GM12878 (cell line): ENCODE measurements around the gene NCAPD3. TPM values are rescaled to one million over a fixed set of nuclear protein-coding genes. Genes with fewer than 3 reads are reported as not detected.
A peak's percentile ranks its signal among the peaks of the same experiment; 100 is the strongest.

Experiments
- FOS ChIP-seq: IDR thresholded peaks from 3 replicates; pipeline ENCODE4 v1.6.1; 2011; ENCODE audit warnings: borderline replicate concordance; ENCODE audit not compliant: insufficient read length; ENCODE audit errors: extremely low read depth
- GABPA ChIP-seq: IDR thresholded peaks from 2 replicates; pipeline ENCODE4 v1.6.1; 2014; ENCODE audit warnings: antibody characterized with exemption, low read depth, mild to moderate bottlenecking, inconsistent platforms
- IKZF2 ChIP-seq, 2 experiments: fragments of 450-650 bp; IDR thresholded peaks; 2 replicates each; pipeline ENCODE4 v1.6.1; 2017; ENCODE audit warnings: mild to moderate bottlenecking in 2 of 2, moderate library complexity in 2 of 2
- KAT2A ChIP-seq: conservative IDR thresholded peaks from 2 replicates; pipeline ENCODE4 v1.6.1; 2011; ENCODE audit warnings: low read depth, low read length; ENCODE audit not compliant: control insufficient read depth
- KDM1A ChIP-seq: fragments of 200-600 bp; sonication (generic); IDR thresholded peaks from 2 replicates; pipeline ENCODE4 v1.6.1; 2016; ENCODE audit warnings: borderline replicate concordance
- LARP7 ChIP-seq: fragments of 450-650 bp; IDR thresholded peaks from 2 replicates; pipeline ENCODE4 v1.6.1; 2017; ENCODE audit warnings: mild to moderate bottlenecking
- MEF2A ChIP-seq: IDR thresholded peaks from 2 replicates; pipeline ENCODE4 v1.6.1; 2011; ENCODE audit warnings: low read depth, mild to moderate bottlenecking, low read length, moderate library complexity; ENCODE audit not compliant: insufficient read depth
- MTA2 ChIP-seq: fragments of 450-650 bp; IDR thresholded peaks from 2 replicates; pipeline ENCODE4 v1.6.1; 2016; ENCODE audit warnings: low read depth, mild to moderate bottlenecking, moderate library complexity
- NBN ChIP-seq: fragments of 450-650 bp; IDR thresholded peaks from 2 replicates; pipeline ENCODE4 v1.6.1; 2016
- NFXL1 ChIP-seq: fragments of 450-650 bp; IDR thresholded peaks from 2 replicates; pipeline ENCODE4 v1.6.1; 2017; ENCODE audit warnings: antibody characterized with exemption, mild to moderate bottlenecking, borderline replicate concordance
- NR2C2 ChIP-seq: IDR thresholded peaks from 2 replicates; pipeline ENCODE4 v1.6.1; 2011; ENCODE audit warnings: borderline replicate concordance, low read depth; ENCODE audit not compliant: control insufficient read depth, insufficient read length
- POLR2A ChIP-seq: IDR thresholded peaks from 2 replicates; pipeline ENCODE4 v1.6.1; 2011; ENCODE audit warnings: low read depth, mild to moderate bottlenecking, low read length
- POLR2AphosphoS5 ChIP-seq: IDR thresholded peaks from 2 replicates; pipeline ENCODE4 v1.6.1; 2011; ENCODE audit warnings: mild to moderate bottlenecking, low read length, inconsistent platforms
- RCOR1 ChIP-seq: conservative IDR thresholded peaks from 2 replicates; pipeline ENCODE4 v1.6.1; 2012; ENCODE audit warnings: low read depth, low read length, improper control_type of control experiment
- SMAD1 ChIP-seq: fragments of 450-650 bp; IDR thresholded peaks from 2 replicates; pipeline ENCODE4 v1.6.1; 2018; ENCODE audit warnings: mild to moderate bottlenecking, low read depth; ENCODE audit not compliant: partially characterized antibody
- TCF3 ChIP-seq: IDR thresholded peaks from 2 replicates; pipeline ENCODE4 v1.6.1; 2012; ENCODE audit warnings: low read depth, mild to moderate bottlenecking, low read length, borderline replicate concordance; ENCODE audit not compliant: insufficient read depth
- ZNF207 ChIP-seq: fragments of 450-650 bp; IDR thresholded peaks from 2 replicates; pipeline ENCODE4 v1.6.1; 2014; ENCODE audit warnings: antibody characterized with exemption, mild to moderate bottlenecking, borderline replicate concordance
- ZNF24 ChIP-seq: fragments of 450-650 bp; IDR thresholded peaks from 2 replicates; pipeline ENCODE4 v1.6.1; 2017; ENCODE audit warnings: antibody characterized with exemption, mild to moderate bottlenecking
- ZNF384 ChIP-seq: IDR thresholded peaks from 2 replicates; pipeline ENCODE4 v1.6.1; 2012; ENCODE audit warnings: low read depth, mild to moderate bottlenecking, low read length, improper control_type of control experiment, borderline replicate concordance
- ZNF622 ChIP-seq: fragments of 450-650 bp; IDR thresholded peaks from 2 replicates; pipeline ENCODE4 v1.6.1; 2017; ENCODE audit warnings: mild to moderate bottlenecking, inconsistent platforms
- ZZZ3 ChIP-seq: IDR thresholded peaks from 2 replicates; pipeline ENCODE4 v1.6.1; 2011; ENCODE audit warnings: low read depth; ENCODE audit not compliant: control insufficient read depth, insufficient read length
- polyA plus RNA-seq, 11 experiments: library from polyadenylated mRNA; depleted of rRNA in 4 of 11; unstranded in 6 of 11; stranded (reverse) in 5 of 11; fragments of >200 nt; fragmentation: Nextera tagmentation in 4 of 11; fragmentation: Illumina TruSeq in 1 of 11; extraction: Ambion mirVana in 4 of 11; extraction: Trizol in 1 of 11; gene quantifications; 1 replicate in 1 of 11; 2 replicates in 10 of 11; pipeline versions ENCODE4 v1.2.1 to v1.2.3, GENCODE V29; 2011 to 2016; ENCODE audit warnings: inconsistent platforms in 2 of 11, missing spikeins in 2 of 11, low read depth in 1 of 11
- total RNA-seq, 4 experiments: library from RNA; depleted of rRNA in 3 of 4; stranded (reverse); fragments of >200 nt in 3 of 4; fragmentation: Illumina TruSeq in 1 of 4; extraction: Trizol in 1 of 4; gene quantifications; 2 replicates each; pipeline versions ENCODE4 v1.2.1 to v1.2.3, GENCODE V29; 2013 to 2021
- TF ChIP-seq, protein P1 (sequence below), 3 experiments: IDR thresholded peaks in 2 of 3; conservative IDR thresholded peaks in 1 of 3; 2 replicates each; pipeline ENCODE4 v1.5.1; 2011; ENCODE audit warnings: low read depth in 3 of 3, low read length in 3 of 3, mild to moderate bottlenecking in 3 of 3, control low read depth in 2 of 3, moderate library complexity in 2 of 3, inconsistent platforms in 1 of 3, mixed read lengths in 1 of 3; ENCODE audit not compliant: control insufficient read depth in 2 of 3, insufficient read depth in 1 of 3; ENCODE audit errors: extremely low read depth in 1 of 3
- TF ChIP-seq, protein P2 (sequence below): fragments of 450-650 bp; formaldehyde crosslinking; IDR thresholded peaks from 2 replicates; pipeline ENCODE4 v1.5.0; 2022; ENCODE audit warnings: mild to moderate bottlenecking, missing genetic modification characterization

NCAPD3 gene
- total and polyA plus RNA-seq, 10 of the 15 experiments (the other 5 are each of a cell fraction or from before 2014, with no cell fraction given): 14.9 to 58.2 (median 48.2) TPM

DNA sequence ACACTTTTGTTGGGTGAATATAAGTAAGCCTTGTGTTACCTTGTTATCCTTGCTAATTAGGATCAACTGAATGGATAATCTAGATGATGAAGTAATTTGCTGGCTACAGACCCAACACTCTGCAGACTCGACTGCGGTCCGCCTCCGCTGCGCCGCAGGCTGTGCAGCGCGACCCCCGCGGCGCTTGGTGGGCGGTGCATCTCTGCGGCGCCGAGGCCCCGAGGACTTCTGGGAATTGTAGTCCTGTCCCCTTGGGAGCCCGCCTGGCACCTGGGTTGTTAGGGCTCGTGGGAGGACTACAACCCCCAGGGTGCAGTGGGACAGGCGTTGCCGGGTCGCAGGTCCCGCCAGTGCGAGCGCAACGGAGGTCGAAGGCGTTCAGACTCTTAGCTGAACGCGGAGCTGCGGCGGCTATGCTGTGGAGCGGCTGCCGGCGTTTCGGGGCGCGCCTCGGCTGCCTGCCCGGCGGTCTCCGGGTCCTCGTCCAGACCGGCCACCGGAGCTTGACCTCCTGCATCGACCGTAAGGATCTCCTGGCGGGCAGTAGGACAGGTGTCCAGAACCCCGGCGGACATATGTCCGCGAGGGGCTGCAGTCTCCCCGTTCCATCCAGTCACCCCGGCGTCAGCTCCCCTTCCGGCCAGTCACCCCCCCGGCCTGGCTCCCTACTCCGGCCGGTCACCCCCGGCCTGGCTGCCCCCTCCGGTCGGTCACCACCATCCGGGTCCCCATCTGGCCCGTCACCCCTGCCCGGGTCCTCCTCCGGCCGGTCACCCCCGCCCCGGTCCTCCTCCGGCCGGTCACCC lies 29.6 kb upstream of the NCAPD3 start, which contains the start of the genes ACAD8 and THYN1 (continued):
- TF ChIP-seq ZNF24 (no peak), NR2C2 (no peak), IKZF2 (IDR thresholded peaks at IDR 0.05) (no peak), ZNF622 (no peak), NFXL1 (no peak), SMAD1 (no peak), FOS (no peak), NBN (no peak), RCOR1 (0 out of 2 replicates have a peak, but pooled peaks have one; percentile 62), KDM1A (no peak), MEF2A (no peak), TCF3 (0 out of 2 replicates have a peak, but pooled peaks have one; percentile 13), KAT2A (no peak), LARP7 (peak; percentile 47; the same call in 1 of the 2 replicates), GABPA (no peak), ZNF384 (no peak), ZZZ3 (no peak), POLR2A (peak; percentile 88), POLR2AphosphoS5 (peak; percentile 72), ZNF207 (no peak; the same call in 1 of the 2 replicates), MTA2 (peak; percentile 73)
- TF ChIP-seq, protein P1, sequence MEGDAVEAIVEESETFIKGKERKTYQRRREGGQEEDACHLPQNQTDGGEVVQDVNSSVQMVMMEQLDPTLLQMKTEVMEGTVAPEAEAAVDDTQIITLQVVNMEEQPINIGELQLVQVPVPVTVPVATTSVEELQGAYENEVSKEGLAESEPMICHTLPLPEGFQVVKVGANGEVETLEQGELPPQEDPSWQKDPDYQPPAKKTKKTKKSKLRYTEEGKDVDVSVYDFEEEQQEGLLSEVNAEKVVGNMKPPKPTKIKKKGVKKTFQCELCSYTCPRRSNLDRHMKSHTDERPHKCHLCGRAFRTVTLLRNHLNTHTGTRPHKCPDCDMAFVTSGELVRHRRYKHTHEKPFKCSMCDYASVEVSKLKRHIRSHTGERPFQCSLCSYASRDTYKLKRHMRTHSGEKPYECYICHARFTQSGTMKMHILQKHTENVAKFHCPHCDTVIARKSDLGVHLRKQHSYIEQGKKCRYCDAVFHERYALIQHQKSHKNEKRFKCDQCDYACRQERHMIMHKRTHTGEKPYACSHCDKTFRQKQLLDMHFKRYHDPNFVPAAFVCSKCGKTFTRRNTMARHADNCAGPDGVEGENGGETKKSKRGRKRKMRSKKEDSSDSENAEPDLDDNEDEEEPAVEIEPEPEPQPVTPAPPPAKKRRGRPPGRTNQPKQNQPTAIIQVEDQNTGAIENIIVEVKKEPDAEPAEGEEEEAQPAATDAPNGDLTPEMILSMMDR (IDR thresholded peaks at IDR 0.05 in 2 of 3, conservative IDR thresholded peaks at IDR 0.05 in 1 of 3; ENCODE audit: control insufficient read depth in 2 of 3, extremely low read depth in 1 of 3, insufficient read depth in 1 of 3, low read depth in 3 of 3, low read length in 3 of 3): no peak
- TF ChIP-seq, protein P2, sequence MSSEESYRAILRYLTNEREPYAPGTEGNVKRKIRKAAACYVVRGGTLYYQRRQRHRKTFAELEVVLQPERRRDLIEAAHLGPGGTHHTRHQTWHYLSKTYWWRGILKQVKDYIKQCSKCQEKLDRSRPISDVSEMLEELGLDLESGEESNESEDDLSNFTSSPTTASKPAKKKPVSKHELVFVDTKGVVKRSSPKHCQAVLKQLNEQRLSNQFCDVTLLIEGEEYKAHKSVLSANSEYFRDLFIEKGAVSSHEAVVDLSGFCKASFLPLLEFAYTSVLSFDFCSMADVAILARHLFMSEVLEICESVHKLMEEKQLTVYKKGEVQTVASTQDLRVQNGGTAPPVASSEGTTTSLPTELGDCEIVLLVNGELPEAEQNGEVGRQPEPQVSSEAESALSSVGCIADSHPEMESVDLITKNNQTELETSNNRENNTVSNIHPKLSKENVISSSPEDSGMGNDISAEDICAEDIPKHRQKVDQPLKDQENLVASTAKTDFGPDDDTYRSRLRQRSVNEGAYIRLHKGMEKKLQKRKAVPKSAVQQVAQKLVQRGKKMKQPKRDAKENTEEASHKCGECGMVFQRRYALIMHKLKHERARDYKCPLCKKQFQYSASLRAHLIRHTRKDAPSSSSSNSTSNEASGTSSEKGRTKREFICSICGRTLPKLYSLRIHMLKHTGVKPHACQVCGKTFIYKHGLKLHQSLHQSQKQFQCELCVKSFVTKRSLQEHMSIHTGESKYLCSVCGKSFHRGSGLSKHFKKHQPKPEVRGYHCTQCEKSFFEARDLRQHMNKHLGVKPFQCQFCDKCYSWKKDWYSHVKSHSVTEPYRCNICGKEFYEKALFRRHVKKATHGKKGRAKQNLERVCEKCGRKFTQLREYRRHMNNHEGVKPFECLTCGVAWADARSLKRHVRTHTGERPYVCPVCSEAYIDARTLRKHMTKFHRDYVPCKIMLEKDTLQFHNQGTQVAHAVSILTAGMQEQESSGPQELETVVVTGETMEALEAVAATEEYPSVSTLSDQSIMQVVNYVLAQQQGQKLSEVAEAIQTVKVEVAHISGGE (CRISPR knock-in tag): no peak
